Sigmoid colon (tissue), 4 donors: Measurements from ENCODE around the gene AGBL1.

Experiments
- EP300 ChIP-seq, 4 donors: sonication (generic); formaldehyde crosslinking; IDR thresholded peaks; one replicate each; pipeline ENCODE4 v1.6.1; 2017; ENCODE audit warnings: antibody characterized with exemption in 4 of 4
- POLR2A ChIP-seq, 2 donors: fragments of 450-650 bp; IDR thresholded peaks; one replicate each; pipeline ENCODE4 v1.6.1; 2016; ENCODE audit warnings: antibody characterized with exemption in 2 of 2, mild to moderate bottlenecking in 2 of 2, moderate library complexity in 2 of 2
- TF ChIP-seq, protein P1 (sequence below), 4 experiments: fragments of 450-650 bp in 3 of 4; fragments of 200-600 bp in 1 of 4; IDR thresholded peaks; one replicate each; pipeline ENCODE4 v1.5.1; 2016 to 2019; ENCODE audit warnings: antibody characterized with exemption in 4 of 4, mild to moderate bottlenecking in 3 of 4, moderate library complexity in 2 of 4

- TF ChIP-seq EP300 (IDR thresholded peaks at IDR 0.05) = no peak
- TF ChIP-seq, protein P1, sequence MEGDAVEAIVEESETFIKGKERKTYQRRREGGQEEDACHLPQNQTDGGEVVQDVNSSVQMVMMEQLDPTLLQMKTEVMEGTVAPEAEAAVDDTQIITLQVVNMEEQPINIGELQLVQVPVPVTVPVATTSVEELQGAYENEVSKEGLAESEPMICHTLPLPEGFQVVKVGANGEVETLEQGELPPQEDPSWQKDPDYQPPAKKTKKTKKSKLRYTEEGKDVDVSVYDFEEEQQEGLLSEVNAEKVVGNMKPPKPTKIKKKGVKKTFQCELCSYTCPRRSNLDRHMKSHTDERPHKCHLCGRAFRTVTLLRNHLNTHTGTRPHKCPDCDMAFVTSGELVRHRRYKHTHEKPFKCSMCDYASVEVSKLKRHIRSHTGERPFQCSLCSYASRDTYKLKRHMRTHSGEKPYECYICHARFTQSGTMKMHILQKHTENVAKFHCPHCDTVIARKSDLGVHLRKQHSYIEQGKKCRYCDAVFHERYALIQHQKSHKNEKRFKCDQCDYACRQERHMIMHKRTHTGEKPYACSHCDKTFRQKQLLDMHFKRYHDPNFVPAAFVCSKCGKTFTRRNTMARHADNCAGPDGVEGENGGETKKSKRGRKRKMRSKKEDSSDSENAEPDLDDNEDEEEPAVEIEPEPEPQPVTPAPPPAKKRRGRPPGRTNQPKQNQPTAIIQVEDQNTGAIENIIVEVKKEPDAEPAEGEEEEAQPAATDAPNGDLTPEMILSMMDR (IDR thresholded peaks at IDR 0.05) = no peak
- TF ChIP-seq POLR2A (IDR thresholded peaks at IDR 0.05) = no peak
Measured at GRCh38 chr15:86080302-86080701, 631 bp downstream of the AGBL1 start.
